NCI-H128 (cell line): ENCODE data around the gene ALKBH7.
A peak's percentile ranks its signal among the peaks of the same experiment; 100 is the strongest.

Experiments used
- DNase-seq: peaks from one replicate; lab custom pipeline; 2025; ENCODE audit not compliant: unreplicated experiment; lab: John Stamatoyannopoulos, UW

Gene ALKBH7

DNA sequence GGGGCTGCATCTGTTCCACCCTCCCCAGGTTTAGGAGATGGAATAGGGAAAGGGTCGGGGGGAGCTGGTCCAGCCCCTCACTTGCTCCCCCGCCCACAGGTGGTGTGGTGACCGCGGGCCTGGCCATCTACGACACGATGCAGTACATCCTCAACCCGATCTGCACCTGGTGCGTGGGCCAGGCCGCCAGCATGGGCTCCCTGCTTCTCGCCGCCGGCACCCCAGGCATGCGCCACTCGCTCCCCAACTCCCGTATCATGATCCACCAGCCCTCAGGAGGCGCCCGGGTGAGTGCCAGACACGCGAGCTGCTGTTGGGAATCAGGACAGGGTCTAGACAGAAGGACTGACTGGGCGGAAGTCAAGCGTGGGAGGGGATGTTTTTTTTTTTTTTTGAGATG is 8.2 kb upstream of the ALKBH7 start:
- no peak for DNase-seq

DNA sequence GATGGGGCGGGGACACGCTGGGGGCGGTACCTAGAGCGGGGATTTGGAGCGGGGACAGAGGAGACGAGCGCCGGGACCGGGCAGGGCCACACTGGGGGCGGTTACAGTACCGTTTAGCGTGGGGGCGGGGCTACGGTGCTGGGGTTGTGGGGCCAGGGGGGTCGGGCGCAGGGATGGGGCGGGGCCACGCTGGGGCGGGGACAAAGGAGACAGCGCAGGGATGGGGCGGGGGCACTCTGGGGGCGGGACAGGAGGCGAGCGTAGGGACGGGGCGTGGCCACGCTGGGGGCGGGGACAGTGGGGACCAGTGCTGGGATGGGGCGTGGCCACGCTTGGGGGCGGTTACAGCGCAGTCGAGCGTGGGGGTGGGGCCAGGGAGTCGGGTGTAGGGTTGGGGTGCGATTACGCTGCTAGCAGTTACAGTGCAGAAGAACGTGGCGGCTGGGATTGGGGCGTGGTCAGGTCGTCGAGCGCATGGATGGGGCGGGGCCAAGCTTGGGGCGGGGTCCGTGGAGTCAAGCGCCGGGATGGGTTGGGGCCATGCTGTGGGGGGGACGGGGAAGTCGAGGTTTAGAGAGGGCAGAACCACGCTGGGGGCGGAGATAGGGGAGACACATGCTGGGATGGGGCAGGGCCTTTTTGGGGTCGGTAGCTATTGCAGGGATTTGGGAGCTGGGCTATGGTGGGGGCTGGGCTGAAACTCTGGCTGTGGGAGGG is 660 bp downstream of the ALKBH7 start:
- DNase-seq = peak; percentile 83

DNA sequence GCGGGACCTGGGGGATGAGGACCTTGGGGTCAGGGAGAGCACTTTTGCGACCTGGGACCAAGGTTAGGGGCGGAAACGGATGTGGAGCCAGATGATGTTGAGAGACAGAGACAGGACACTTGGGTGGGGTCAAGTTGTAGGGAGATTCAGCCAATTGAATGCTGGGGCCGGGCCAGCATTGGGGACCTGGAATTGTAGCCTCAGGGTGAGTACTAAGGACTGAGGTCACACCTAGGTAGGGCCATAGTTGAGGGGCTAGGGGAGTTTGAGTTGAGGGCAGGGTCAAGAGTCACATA is 1.2 kb downstream of the ALKBH7 start:
- DNase-seq = no peak

DNA sequence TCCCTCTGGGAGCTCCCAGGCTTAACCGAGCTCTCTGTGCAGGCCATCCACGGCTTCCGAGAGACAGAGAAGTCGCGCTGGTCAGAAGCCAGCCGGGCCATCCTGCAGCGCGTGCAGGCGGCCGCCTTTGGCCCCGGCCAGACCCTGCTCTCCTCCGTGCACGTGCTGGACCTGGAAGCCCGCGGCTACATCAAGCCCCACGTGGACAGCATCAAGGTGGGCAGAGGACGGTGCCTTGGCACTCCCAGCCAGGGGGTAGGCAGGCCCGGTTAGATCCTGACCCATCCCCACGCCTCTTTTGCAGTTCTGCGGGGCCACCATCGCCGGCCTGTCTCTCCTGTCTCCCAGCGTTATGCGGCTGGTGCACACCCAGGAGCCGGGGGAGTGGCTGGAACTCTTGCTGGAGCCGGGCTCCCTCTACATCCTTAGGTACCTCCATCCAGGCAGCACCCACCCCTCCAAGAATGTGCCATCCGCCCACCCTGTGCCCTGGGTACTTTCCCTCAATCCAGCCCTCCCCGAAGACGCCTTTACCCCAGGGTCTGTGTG is 1.6 kb downstream of the ALKBH7 start:
- no peak for DNase-seq

DNA sequence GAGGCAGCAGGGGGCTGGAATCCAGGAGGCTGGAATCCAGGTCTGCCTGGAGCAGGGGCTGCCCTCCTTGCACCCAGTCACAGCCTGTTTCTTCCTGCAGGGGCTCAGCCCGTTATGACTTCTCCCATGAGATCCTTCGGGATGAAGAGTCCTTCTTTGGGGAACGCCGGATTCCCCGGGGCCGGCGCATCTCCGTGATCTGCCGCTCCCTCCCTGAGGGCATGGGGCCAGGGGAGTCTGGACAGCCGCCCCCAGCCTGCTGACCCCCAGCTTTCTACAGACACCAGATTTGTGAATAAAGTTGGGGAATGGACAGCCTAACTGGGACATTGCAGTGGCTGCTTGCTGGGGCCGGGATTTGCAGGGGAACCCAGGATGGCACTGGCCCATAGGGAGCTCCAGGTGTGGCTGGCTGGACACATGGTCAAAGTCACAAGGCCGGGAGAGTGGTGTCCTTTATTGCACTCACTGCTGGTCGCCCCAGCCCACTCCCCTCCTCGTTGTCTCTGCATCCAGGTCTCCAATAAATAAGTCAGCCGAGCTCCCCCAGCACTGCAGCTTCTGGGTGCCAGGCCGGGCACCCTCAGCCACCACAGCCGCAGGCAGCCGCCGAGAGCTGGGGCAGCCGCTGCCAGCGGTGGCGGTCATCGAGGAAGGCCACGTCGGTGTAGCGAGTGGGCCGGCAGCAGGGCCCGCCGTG is 2.3 kb downstream of the ALKBH7 start:
- no peak for DNase-seq

DNA sequence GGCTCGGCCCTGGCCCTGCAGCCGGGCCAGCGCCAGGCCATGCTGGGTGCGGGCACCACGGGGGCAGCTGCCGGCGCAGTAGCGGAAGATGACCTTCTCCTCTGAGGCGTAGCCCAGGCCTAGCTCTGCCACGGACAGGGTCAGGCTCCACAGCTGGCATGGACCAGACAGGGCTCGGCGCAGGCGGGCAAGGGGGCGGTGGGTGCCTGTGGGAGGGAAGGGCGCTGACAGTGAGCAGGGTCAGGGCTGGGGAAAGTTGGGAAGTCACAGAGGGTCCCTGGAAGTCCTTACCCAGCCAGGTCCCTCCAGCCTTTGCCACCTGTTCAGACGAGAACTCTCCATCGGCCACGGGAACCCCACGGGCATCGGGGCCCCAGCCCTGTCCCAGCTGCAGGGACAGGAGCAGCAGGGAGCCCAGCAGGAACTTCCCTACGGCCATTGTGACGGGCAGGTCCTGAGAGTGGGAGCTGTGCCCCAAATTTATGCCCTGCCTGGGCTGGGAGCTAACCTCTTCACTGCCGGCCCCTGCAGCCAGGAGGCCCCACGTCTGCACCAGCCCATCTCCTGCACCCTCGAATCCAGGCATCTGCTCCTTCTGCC is 2.9 kb downstream of the ALKBH7 start, which contains the start of gene PSPN:
Gene PSPN (minus strand): TSS at position 523 of the 600 bp plus-strand sequence. CDS start 84 bp downstream, at position 439.
- DNase-seq = no peak

DNA sequence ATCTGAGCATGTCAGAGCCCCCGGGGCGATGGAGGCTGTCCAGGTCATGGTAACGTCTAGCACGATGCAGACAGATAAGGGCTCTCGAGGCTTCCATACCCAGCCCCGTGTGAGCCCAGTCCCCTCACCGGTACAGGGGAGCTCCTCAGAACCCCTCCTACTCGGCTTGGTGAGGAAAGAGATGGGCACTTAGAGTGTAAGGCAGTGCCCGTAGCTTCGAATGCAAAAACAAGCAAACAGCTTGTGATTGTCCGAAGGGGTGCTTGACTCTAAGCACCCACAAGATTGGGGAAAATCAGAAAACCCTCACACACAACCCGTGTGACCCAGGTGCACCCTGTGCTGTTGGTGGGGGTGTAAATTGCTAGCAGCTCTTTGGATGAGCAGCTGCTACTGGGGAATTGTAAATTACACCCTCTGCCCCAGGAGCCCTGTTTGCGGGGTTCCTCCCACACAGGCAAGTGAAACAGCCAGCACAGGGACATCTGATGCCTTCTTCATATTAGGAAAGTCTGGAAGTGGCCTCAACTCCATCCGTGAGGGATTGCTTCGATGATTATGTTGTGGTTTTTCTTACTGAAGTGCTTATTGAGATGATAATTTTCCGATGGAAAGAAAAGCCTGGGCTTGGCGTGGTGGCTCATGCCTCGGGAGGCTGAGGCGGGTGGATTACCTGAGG is 4.1 kb downstream of the ALKBH7 start:
- DNase-seq = no peak

DNA sequence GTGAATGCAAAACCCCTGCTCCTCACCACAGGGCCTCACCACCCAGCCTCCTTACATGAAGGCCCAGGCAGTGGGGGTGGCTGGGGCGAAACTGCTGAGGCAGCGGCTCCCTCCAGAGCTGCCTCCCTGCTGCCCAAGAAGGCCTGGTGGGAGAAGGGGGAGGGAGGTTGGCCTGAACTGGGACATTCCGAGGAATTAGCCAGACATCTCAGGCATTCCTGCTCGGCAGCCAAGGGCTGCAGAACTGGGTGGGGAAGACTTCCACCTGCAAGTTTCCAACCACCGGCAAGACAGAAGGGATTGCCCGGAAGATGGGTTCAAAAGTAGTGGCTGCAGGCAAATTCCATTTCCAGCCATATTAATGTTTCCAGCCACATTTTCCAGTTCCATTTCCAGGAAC is 5.4 kb downstream of the ALKBH7 start:
- no peak for DNase-seq

DNA sequence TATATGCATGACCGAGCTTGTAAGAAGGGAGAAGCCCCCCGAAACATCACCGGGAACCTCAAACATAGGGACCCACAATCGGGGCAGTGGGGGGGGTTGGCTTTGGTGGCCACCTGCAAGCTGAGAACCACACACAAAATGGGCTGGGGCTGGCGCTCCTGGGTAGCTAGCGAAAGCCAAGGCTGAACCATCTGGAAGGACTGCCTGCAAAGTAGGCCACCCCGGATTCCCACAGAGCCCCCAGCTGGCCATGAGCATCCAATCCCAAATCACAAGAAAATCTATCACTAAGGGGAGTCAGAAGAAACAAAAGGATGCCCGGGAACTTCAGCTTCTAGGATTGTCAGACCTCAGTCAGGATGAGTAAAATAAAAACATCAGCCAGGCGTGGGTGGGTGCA is 5.9 kb downstream of the ALKBH7 start:
- no peak for DNase-seq

DNA sequence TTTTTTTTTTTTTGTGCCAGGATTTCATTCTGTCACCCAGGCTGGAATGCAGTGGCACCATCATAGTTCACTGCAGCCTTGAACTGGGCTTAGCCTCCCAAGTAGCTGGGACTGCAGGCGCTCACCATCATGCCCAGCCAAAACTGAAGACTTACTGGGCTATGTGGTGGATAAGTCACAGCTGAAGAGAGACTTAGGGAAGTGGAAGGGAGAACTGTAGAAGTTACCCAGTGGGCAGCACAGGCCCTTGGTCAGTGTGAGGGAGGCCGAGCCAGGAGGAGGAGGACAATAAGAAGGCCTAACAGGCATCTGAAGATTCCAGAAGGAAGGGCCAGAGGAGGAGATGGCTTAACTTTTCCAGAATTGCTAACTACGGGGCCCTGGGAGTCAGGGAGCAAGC is 7.2 kb downstream of the ALKBH7 start:
- DNase-seq = no peak

DNA sequence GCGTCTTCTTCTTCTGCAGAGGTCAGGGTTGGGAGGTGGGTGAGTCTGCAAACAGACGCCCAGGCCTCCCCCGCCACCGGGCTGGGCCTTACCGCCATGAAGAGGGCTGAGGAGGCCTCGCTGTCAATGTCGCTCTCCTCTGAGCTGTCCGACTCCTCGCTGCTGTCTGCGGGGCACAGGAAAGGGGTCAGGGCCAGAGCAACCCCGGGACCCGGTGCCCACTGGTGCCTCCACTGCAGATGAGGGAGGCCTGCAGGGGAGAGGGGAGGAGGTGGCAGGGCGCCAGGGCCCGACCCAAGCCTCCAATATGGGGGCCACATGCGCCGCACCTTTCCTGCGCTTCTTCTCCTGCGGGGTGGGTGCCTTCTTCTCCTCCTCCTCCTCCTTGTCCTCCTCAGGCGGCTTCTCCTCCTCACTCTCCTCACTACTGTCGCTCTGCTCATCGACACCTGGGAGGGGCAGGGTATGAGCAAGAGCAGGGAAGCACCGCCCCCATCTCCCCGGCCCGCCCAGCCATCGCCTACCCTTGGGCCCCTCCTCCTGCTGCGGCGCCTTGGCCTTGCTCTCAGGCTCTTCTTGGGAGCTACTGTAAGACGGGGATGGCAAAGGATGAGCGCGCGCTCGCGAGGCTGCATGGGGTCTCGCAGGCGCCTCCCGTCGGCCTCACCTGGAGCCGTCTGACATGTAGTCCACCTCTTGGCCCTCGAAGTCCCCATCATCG is 8.6 kb downstream of the ALKBH7 start:
- DNase-seq = no peak

DNA sequence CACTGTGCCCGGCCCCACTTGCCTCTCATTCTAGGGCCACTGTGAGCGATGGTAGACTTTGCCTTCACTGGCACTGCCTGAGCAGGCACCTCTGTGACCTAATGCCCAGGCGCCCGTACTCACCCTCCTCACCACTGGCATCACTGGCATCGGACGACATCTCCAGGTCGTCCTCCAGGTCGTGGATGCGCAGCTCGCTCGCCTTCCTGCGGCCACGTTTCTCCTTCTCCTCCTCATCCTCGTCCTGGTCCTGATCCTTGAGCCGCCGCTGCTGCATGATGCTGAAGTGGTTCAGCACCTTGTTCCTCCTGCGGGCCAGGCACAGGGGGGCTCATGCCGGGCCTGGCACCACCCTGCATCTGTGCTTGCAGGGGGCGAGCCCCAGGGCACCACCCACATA is 10.6 kb downstream of the ALKBH7 start:
- DNase-seq = no peak

DNA sequence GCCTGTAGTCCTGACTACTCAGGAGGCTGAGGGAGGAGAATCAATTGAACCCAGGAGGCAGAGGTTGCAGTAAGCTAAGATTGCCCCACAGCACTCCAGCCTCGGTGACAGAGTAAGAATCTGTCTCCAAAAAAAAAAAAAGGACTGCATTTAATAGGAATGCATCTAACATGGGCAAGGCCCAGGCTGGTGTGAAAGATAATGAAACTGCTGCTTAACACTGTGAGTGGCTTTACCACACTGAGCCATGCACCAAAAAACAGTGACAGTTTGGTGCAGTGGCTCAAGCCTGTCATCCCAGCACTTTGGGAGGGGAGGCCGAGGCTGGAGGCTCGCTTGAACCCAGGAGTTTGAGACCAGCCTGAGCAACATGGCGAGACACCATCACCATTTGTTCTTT is 11.8 kb downstream of the ALKBH7 start:
- no peak for DNase-seq

DNA sequence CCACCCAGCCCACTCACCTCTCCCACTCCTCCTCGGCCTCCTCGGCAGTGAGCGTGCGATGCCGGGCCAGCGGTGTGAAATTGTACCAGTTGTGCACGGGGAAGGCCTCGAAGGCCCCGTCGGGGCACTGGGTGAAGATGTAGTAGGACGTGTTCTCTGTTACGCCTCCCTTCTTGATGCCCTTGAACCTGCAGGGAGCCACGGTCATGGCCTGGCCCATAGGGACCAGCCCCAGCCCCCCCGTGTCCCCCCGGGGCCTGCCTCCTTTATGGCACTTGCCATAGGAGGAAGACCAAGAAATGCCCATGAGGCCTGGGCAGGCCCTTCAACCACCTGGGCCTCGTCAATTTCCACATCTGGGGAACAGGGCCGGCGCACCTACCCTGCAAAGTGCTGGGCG is 14.8 kb downstream of the ALKBH7 start:
- DNase-seq = no peak

DNA sequence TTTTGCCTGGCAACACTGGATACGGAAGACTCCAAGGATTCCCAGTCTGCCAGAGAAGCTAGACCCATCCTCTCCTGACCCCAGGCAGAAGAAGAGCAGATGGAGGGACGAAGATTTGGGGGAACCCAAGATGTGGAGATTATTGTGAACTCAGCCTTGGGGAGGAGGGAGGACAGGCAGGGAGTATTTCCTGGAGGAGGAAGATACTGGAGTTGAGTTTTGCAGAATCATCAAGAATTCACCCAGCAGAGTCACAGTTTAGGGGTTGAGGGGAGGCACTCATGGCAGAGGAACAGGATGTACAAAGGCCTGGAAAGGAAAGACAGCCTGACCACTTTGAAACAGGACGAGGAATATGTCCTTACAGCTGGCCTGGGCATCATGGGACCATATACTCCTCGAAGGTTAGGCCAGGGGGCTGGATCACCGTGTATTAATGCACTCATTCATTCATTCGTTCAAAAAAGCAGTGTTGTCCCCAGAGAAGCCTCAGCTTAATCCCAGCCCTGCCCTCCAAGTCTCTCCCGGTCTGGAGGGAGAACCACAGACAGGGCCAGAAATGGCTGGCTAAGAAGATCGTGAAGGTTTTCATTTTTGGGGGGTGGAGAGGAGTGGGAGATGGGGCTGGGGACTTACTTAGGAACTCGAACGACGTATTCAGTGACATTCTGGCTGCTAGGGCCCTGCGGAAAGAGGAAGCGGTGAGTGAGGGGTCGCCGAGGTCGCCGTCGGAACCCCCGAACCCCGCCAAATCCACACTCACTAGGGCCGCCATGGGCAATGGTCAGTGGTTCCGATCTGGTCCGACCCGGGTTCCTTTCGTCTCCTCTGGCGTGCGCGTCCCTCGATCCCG is 19.9 kb downstream of the ALKBH7 start:
- no peak for DNase-seq

DNA sequence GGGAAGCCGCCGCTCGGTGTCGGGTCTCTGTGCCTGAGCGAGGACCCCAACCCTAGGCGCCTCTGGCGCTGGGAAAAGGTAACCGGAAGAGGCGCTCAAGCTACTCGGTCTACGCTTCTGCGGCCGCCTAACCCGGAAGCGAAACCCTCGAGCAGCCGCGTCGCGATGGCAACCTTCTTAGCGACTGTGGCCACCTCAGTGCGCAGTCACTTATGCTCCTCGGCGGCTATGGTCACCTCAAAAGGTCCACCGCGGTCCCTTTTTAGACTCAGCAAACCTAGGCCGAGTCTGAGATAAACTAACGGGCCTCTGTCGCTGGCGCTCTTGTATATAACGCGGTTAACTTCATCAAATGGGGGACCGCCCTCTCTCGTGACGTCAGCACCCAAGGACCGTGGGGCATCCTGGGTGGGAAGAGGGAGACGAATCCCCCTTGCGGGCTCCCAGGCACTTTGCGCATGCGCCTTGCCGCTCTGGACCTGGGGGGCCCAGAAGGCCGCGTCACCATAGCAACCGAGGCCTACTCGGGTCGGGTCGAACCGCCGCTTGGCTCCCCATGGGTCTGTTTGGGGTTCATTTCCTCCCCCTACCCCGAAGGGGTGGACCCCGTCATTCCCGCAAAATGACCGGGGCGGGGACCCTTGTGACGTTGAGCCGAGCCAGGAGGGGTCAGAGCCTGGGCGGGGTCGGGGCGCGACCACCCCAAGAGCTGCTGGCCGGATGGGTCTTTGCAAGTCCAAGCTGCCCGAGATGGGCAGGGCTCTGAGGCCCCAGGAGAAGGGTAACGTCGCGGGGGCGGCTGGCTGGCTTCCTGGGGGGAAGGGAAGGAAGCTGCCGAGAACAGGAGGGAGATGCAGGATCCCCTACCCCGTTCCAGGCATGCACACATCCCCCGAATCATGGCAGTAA is 20.7 kb downstream of the ALKBH7 start, which contains the start of gene GTF2F1:
Gene GTF2F1 (minus strand): TSS at position 91 of the 909 bp plus-strand sequence. CDS start 169 bp downstream, outside the sequence.
- peak; percentile 85 for DNase-seq

DNA sequence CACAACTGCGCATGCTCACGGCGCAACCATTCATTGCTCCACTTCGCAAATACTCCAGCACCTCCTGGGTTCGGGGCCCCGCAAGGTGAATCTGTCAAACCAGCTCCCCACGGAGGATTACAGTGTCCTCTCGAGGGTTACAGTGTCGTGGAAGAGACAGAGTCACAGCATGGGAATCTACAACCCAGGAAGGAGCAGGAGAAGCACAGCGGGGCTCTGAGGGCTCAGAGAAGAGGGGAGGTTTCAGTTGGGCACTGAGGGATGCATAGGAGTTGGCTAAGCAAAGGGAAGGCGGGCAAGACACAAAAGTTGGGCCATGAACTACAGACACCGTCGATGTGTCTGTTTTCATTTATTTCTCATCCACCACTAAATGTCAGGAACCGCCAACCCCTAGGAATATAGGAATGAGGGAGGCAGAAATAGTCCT is 21.4 kb downstream of the ALKBH7 start:
- DNase-seq = peak; percentile 57

DNA sequence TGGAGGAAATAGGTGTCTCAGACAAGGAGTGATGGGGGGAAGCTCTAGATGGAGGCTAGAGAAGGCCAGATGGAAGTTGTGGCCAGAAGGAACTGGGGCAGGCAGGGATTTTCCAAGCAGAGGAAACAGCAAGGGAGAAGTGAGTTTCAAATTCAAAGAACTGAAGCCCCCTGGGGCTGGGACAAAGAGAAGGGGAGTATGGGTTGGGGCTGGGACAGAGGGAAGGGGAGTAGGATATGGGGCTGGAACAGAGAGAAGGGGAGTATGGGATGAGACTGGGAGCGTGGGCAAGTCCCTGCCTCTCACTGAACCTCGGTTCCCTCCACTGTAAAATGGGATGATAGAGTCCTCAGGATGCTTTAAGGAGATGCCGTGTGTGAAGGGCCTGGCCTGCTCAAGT is 22.2 kb downstream of the ALKBH7 start:
- no peak for DNase-seq

DNA sequence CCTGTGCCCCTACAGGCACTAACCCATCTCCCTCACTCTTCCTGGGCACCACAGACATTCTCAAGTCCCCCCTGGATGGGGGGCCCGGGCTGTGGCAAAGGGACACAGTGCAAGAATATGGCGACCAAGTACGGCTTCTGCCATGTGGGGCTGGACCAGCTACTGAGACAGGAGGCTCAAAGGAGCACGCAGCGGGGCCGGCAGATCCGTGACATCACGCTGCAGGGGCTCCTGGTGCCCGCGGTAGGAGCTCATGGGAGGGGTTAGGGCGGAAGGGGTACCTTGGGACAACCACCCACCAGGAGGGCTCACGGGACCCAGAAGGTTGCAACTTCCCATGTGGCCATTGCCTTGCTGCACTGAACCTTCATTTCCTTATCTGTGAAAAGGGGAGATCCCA is 23.7 kb downstream of the ALKBH7 start:
- DNase-seq = no peak
